Activated CD4-positive, alpha-beta T cell treated with anti-CD3 and anti-CD28 coated beads, Interleukin-2, amount 10 ng/mL, durations not matched to agents 7 days and 5 days (primary cell): Measurements from ENCODE around the gene EIF4G1. TPM values are rescaled to one million over a fixed set of nuclear protein-coding genes. Genes with fewer than 3 reads are reported as not detected.

Experiments used
- CTCF ChIA-PET: fragments of 350-600 bp; sonication (Branson Sonifier 250); formaldehyde crosslinking; loops from one replicate; lab custom pipeline; 2021; ENCODE audit warnings: antibody characterized with exemption; lab: Charles Lee
- POLR2A ChIA-PET: fragments of 350-600 bp; sonication (Branson Sonifier 250); formaldehyde crosslinking; loops from one replicate; lab custom pipeline; 2021; ENCODE audit warnings: antibody characterized with exemption; lab: Charles Lee
- DNase-seq: peaks from one replicate; pipeline ENCODE4 v3.0.0-alpha.2; 2020
- H3K27ac Mint-ChIP-seq: one replicate; pipeline ENCODE4 v1.8.0; 2021; ENCODE audit warnings: mild to moderate bottlenecking, moderate library complexity, mixed read lengths
- H3K27me3 Mint-ChIP-seq: one replicate; pipeline ENCODE4 v1.8.0; 2021; ENCODE audit warnings: mixed read lengths
- H3K36me3 Mint-ChIP-seq: one replicate; pipeline ENCODE4 v1.8.0; 2021; ENCODE audit warnings: low read depth, mixed read lengths
- H3K4me1 Mint-ChIP-seq: one replicate; pipeline ENCODE4 v1.8.0; 2021; ENCODE audit warnings: mixed read lengths
- H3K4me3 Mint-ChIP-seq: one replicate; pipeline ENCODE4 v1.8.0; 2021; ENCODE audit warnings: mild to moderate bottlenecking, moderate library complexity, mixed read lengths
- H3K9me3 Mint-ChIP-seq: one replicate; pipeline ENCODE4 v1.8.0; 2021; ENCODE audit warnings: mixed read lengths
- total RNA-seq, 2 experiments: library from RNA; stranded (reverse); gene quantifications; one replicate each; pipeline ENCODE4 v1.2.3, GENCODE V29; 2021

EIF4G1 gene
- total RNA-seq, 2 experiments from 2014 or later: 269 to 300 TPM

DNA sequence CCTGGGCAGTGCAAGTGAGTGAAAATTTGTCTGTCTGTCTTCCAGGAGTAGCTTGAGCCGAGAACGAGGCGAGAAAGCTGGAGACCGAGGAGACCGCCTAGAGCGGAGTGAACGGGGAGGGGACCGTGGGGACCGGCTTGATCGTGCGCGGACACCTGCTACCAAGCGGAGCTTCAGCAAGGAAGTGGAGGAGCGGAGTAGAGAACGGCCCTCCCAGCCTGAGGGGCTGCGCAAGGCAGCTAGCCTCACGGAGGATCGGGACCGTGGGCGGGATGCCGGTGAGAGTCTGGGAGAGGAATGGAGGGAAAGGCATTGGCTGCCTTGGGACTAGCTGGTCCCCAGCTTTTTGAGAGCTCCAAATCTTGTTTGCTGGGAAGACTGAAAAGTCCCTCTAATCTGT is 12.8 kb downstream of the EIF4G1 start:
- CTCF ChIA-PET: interaction anchor here (1.3 to 1.8 kb wide), 3 partner anchors 10 to 15 kb away, joined by 3 to 10 read pairs (median 6); partner anchors contain the start of gene FAM131A
- H3K4me3 Mint-ChIP-seq: no peak overlapping the region
- no peak for DNase-seq
- H3K9me3 Mint-ChIP-seq: no peaks in the 10 kb centered on the region
- H3K27ac Mint-ChIP-seq: no peak overlapping the region
- POLR2A ChIA-PET: no interaction called here
- H3K4me1 Mint-ChIP-seq: peaks cover 2% of the 10 kb centered on the region
- H3K27me3 Mint-ChIP-seq: no peaks in the 10 kb centered on the region
- peaks cover 89% of the 10 kb centered on the region for H3K36me3 Mint-ChIP-seq

DNA sequence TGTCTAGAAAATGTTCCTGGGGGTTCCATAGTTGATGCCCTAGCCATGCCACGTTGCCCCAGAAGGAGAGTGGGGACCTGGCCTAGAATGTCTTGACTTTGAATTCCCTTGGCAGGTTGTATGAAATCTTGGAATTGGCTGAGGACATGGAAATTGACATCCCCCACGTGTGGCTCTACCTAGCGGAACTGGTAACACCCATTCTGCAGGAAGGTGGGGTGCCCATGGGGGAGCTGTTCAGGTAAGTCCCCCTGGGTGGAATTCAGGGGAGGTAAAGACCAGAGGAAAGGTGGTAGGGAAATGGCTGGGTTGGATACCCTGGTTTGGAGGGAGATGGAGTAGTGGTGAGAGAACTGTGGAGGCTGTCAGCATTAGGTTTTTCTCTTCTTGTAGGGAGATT is 14.1 kb downstream of the EIF4G1 start:
- no peak overlapping the region for H3K27ac Mint-ChIP-seq
- peaks cover 15% of the 10 kb centered on the region for H3K4me1 Mint-ChIP-seq
- ChIA-PET CTCF (interaction anchor here (0.6 to 0.8 kb wide), 2 partner anchors 34 to 209 kb away, joined by 3 read pairs; no protein-coding TSS in a partner anchor), POLR2A (no interaction called here)
- no peaks in the 10 kb centered on the region for H3K9me3 Mint-ChIP-seq
- H3K4me3 Mint-ChIP-seq: no peak overlapping the region
- no peaks in the 10 kb centered on the region for H3K27me3 Mint-ChIP-seq
- DNase-seq: no peak
- H3K36me3 Mint-ChIP-seq: peaks cover 90% of the 10 kb centered on the region

DNA sequence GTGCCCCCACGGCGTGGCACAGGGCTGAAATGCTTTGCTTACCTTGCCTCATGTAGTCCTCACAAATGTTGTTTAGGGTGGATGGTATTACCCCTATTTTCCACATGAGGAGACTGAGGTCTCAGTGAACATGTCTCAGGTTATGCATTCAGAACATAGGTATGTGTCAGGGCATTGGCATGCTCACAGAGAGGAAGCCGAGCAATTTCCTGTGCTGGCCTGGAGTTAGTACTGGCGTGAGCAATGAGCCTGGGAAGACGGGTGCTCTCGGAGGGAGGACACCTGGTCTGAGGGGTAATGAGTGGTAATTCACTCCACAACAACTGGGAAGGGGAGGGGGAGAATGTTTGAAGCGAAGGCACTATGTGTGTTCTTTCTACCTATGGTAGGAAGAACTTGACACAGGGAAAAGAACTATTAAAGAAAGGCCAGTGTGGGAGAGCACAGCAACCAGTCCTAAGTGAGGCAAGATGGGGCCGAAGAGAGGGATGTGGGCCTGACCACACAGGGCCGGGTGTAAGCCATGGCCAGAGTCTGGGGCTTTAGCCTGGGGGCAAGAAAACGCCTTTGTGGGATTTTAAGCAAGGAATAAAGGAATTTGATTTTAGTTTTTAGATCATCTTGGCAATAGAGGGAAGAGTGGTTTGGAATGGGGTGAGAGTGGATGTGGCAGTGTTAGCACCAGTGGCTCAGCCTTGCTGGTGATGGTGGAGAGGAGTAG is 18.1 kb downstream of the EIF4G1 start:
- Mint-ChIP-seq H3K27ac (peak overlapping the region; percentile 33), H3K4me3 (no peak overlapping the region), H3K36me3 (peaks cover 62% of the 10 kb centered on the region), H3K27me3 (no peaks in the 10 kb centered on the region), H3K9me3 (no peaks in the 10 kb centered on the region), H3K4me1 (peaks cover 43% of the 10 kb centered on the region)
- ChIA-PET POLR2A (no interaction called here), CTCF (interaction anchor here (1.3 kb wide), 1 partner anchor 12 kb away, joined by 4 read pairs; no protein-coding TSS in a partner anchor)
- no peak for DNase-seq

DNA sequence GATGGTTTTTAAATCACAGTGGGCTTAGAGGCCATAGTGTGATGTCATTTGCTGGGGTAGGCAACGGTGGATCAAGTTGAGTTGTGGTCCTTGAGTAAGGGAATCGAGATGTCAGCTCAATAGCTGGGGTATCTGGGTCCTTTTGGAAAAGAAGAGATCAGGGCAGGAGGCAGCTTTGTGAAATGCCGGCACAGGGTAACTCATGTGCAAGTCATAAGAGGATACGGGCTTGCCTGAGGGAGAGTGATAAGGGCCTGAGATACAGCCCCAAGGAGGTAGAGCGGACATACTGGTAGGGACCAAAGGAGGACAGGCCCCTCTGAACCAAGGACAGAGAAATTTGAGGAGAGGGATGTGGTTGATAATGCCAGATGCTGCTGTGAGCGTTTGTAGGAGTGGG is 18.8 kb downstream of the EIF4G1 start:
- no peak overlapping the region for H3K4me3 Mint-ChIP-seq
- ChIA-PET POLR2A (no interaction called here), CTCF (interaction anchor here (1.3 kb wide), 1 partner anchor 13 kb away, joined by 4 read pairs; no protein-coding TSS in a partner anchor)
- no peaks in the 10 kb centered on the region for H3K9me3 Mint-ChIP-seq
- H3K27ac Mint-ChIP-seq: peak overlapping the region; percentile 69
- no peak for DNase-seq
- peaks cover 56% of the 10 kb centered on the region for H3K36me3 Mint-ChIP-seq
- H3K27me3 Mint-ChIP-seq: no peaks in the 10 kb centered on the region
- H3K4me1 Mint-ChIP-seq: peaks cover 49% of the 10 kb centered on the region

DNA sequence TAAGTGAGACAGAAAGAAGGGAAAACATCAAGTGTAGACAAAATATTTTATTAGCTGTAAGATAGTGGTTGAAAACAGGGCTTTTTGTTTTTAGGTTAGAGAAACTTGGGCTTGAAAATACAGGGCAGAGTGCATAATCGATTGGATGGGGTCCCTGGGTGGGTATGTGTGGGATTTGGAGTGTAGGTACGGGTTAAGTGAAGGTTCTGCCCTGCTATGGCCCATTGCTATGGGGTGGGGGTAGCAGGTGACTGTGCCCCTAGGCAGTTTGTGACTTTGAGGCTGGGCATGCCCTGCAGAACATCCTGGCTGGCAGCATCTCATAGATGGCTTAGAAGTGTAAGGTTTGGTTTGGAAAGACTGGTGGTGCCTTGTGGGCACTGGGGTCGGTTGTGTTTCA is 19.3 kb downstream of the EIF4G1 start:
- ChIA-PET CTCF (interaction anchor here (1.3 kb wide), 1 partner anchor 13 kb away, joined by 4 read pairs; no protein-coding TSS in a partner anchor), POLR2A (no interaction called here)
- Mint-ChIP-seq H3K9me3 (no peaks in the 10 kb centered on the region), H3K4me3 (no peak overlapping the region), H3K4me1 (peaks cover 51% of the 10 kb centered on the region), H3K36me3 (peaks cover 51% of the 10 kb centered on the region), H3K27ac (peak overlapping the region; percentile 69), H3K27me3 (no peaks in the 10 kb centered on the region)
- DNase-seq: no peak

DNA sequence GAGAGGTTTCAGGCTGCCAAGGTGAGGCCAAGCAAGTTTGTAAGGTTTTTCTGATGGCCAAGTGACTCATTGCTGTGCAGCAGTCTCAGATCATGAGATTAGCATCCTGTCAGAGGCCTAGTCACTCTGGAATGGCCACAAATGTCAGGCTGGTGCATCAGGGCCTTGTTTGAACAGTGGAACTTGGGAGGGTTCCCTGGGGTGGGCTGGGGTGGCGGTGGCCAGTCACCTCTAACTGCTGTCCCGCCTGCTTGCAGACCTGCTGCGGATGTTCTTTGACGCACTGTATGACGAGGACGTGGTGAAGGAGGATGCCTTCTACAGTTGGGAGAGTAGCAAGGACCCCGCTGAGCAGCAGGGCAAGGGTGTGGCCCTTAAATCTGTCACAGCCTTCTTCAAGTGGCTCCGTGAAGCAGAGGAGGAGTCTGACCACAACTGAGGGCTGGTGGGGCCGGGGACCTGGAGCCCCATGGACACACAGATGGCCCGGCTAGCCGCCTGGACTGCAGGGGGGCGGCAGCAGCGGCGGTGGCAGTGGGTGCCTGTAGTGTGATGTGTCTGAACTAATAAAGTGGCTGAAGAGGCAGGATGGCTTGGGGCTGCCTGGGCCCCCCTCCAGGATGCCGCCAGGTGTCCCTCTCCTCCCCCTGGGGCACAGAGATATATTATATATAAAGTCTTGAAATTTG is 20.2 kb downstream of the EIF4G1 start:
- peaks cover 54% of the 10 kb centered on the region for H3K4me1 Mint-ChIP-seq
- H3K9me3 Mint-ChIP-seq: no peaks in the 10 kb centered on the region
- H3K27me3 Mint-ChIP-seq: no peaks in the 10 kb centered on the region
- ChIA-PET POLR2A (no interaction called here), CTCF (no interaction called here)
- H3K4me3 Mint-ChIP-seq: peak overlapping the region; percentile 6
- peaks cover 42% of the 10 kb centered on the region for H3K36me3 Mint-ChIP-seq
- peak; percentile 34 for DNase-seq
- H3K27ac Mint-ChIP-seq: peak overlapping the region; percentile 69

DNA sequence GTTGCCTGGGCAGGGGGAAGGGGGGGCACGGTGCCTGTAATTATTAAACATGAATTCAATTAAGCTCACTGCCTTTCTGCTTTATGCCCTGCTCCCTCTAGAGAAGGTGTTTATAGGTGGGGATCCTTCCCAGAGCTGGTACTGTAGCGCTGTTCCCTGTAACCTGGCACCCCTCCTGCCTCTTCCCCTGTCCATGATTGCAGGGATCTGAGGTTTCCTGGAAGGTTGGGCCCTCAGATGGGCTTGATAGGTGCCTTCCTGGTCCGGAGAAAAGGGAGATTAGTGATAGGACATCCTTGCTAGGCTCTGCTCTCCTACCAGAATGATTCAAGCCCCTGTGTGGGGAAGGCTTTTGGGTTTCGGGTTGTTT is 20.9 kb downstream of the EIF4G1 start:
- Mint-ChIP-seq H3K27ac (peak overlapping the region; percentile 87), H3K9me3 (no peaks in the 10 kb centered on the region), H3K27me3 (no peaks in the 10 kb centered on the region), H3K4me3 (peak overlapping the region; percentile 73), H3K36me3 (peaks cover 38% of the 10 kb centered on the region), H3K4me1 (peaks cover 54% of the 10 kb centered on the region)
- ChIA-PET POLR2A (no interaction called here), CTCF (interaction anchor here (0.8 to 1.0 kb wide), 2 partner anchors 17 to 19 kb away, joined by 4 to 5 read pairs; no protein-coding TSS in a partner anchor)
- DNase-seq: no peak

DNA sequence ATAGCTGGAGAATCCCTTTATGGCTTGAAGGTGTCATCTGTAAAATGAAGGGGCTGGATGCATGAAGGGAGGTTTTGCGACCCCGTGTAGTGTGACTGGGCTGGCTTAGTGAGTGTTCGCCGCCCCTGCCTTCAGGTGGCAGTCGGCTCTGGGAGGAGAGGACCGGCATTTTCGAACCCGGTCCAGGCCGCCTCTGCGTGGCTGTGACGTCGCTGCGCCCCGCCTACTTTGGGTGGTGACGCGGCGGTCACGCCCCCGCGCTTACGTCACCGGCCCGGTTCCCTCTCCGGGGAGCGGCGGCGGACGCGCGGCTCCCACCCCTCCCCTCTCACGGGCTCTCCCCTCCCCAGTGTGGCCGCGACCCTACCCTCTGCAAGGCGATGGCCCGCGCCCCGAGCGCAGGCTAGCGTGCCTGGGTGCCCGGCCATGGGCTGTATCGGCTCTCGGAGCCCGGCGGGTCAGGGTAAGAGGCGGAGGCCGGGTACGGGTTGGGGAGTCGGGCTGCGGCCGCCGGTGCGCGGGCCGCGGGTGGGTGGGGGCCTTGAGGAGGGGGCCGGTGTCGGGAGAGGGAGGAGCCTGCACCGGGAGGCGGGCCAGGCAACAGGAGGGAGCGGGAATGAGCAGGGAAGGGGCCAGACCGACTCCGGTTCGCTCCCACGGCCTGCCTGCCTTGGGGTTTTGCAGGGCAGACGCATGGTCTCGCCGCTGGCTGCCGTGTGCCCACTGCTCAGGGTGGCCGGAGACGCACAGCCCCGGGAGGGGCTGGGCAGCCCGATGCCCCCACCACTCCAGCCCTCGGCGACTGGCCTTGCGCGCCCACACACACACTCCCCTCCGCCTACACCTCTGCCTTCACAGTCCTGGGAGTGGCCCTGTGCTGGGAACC is 21.5 kb downstream of the EIF4G1 start:
- DNase-seq: peak; percentile 83
- H3K27ac Mint-ChIP-seq: peak overlapping the region; percentile 88
- peaks cover 35% of the 10 kb centered on the region for H3K36me3 Mint-ChIP-seq
- ChIA-PET POLR2A (no interaction called here), CTCF (interaction anchor here (0.8 to 2.0 kb wide), 3 partner anchors 10 to 20 kb away, joined by 4 to 8 read pairs (median 5); no protein-coding TSS in a partner anchor)
- H3K4me1 Mint-ChIP-seq: peaks cover 54% of the 10 kb centered on the region
- H3K27me3 Mint-ChIP-seq: no peaks in the 10 kb centered on the region
- H3K4me3 Mint-ChIP-seq: peak overlapping the region; percentile 73
- H3K9me3 Mint-ChIP-seq: no peaks in the 10 kb centered on the region

DNA sequence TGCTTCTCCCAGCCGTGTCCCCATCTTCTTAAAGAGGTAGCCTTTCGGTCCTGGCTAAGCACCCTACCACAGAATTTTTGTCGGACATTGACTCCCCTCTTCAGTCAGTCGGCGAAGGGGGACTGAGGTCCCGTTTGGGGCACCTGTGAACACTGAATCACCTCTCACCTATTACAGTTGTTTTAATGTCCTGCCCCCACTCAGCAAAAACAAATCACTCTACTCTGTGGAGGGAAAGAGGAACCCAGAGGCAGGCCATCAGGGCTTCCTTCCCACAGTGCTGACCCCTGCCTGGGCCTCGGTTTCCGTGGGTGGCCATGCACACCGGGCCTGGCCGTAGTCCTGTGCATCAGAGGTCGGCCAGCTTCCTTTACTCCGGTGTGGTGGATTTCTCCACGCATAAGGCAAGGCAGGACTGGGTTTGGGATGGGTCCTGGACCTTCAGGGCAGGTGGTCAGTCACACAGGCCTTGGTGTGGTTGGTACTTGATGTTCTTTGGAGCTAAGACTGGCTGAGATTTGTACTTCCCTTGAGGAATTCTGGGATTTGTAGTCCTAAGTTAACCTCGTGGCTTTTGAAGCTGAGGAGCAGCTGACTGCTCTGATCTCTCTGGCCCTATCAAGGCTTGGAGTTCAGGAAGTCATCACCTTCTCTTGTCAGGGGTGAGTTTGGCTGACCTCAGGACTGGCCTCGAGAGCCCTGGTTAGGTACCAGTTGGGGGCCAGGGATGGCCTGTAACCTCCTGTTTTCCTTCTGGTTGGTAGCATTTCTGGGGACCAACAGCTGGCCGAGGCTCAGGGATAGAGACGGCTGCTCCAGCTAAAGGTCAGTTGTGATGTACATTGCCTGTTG is 22.4 kb downstream of the EIF4G1 start:
- POLR2A ChIA-PET: no interaction called here
- no peaks in the 10 kb centered on the region for H3K9me3 Mint-ChIP-seq
- H3K27ac Mint-ChIP-seq: peak overlapping the region; percentile 88
- H3K27me3 Mint-ChIP-seq: no peaks in the 10 kb centered on the region
- CTCF ChIA-PET: interaction anchor here (0.8 to 2.0 kb wide), 3 partner anchors 9 to 11 kb away, joined by 4 to 8 read pairs (median 6); no protein-coding TSS in a partner anchor
- DNase-seq: no peak
- peaks cover 54% of the 10 kb centered on the region for H3K4me1 Mint-ChIP-seq
- H3K36me3 Mint-ChIP-seq: peaks cover 27% of the 10 kb centered on the region
- peak overlapping the region; percentile 73 for H3K4me3 Mint-ChIP-seq

DNA sequence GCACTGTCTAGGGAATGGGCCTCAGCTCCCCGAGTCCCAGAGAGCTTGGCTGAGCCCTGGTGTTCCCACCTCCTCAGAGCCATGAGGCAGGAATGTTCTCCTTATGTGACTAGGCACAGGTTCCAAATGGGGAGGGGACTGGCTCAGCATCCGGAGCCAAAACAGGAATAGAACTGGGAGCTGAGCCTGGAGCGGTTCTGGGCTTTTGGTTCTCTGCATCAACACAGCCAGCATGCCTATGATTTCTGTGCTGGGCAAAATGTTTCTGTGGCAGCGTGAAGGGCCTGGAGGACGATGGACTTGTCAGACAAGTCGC is 23.0 kb downstream of the EIF4G1 start, which contains the start of gene FAM131A:
Gene FAM131A (plus strand): TSS at position 202 of the 316 bp plus-strand sequence. CDS start 31 bp downstream, at position 233.
- CTCF ChIA-PET: interaction anchor here (0.8 to 2.0 kb wide), 4 partner anchors 9 to 17 kb away, joined by 4 to 8 read pairs (median 6); no protein-coding TSS in a partner anchor
- H3K4me3 Mint-ChIP-seq: peak within 1 kb of the TSS; percentile 73
- no peaks in the 10 kb centered on the region for H3K9me3 Mint-ChIP-seq
- POLR2A ChIA-PET: no interaction called here
- H3K36me3 Mint-ChIP-seq: peaks cover 21% of the 10 kb centered on the region
- H3K4me1 Mint-ChIP-seq: peaks cover 50% of the 10 kb centered on the region
- H3K27me3 Mint-ChIP-seq: no peaks in the 10 kb centered on the region
- DNase-seq: no peak
- H3K27ac Mint-ChIP-seq: peak within 1 kb of the TSS; percentile 88

DNA sequence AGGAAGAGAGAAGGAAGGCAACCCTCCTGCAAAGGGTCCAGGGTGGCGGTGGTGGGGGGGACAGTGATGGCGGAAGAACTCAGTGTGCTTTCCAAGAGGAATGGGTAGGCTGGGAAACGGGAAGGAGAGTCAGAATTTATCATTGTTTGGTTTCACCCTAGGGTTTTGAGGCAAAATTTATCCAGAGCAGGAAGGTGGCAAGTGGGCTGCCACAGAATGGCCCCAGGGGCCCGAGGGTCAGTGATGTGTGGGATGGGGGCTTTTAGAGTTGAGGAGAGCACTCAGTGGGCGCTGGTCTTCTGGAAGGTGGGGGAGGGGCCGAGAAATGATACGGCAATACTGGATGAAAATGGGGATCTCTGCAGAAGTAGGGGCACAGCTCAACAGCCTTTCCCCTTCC is 23.6 kb downstream of the EIF4G1 start:
- Mint-ChIP-seq H3K27ac (no peak overlapping the region), H3K9me3 (no peaks in the 10 kb centered on the region), H3K36me3 (peaks cover 14% of the 10 kb centered on the region), H3K4me1 (peaks cover 44% of the 10 kb centered on the region), H3K27me3 (no peaks in the 10 kb centered on the region), H3K4me3 (no peak overlapping the region)
- POLR2A ChIA-PET: no interaction called here
- no peak for DNase-seq
- CTCF ChIA-PET: interaction anchor here (0.6 to 2.2 kb wide), 6 partner anchors 8 to 34 kb away, joined by 3 to 8 read pairs (median 6); no protein-coding TSS in a partner anchor
